GM19438 (cell line): ENCODE data around the gene RHOF.
"Not testable (repeated sequence)": the region's sequence is repeated elsewhere in the genome, so short reads cannot be mapped to it uniquely, and the experiment has no call there.

Experiments used
- ATAC-seq: cut with Tn5 transposase; IDR thresholded peaks from one replicate; pipeline ENCODE4 v1.9.1; 2021; ENCODE audit warnings: low read depth; ENCODE audit not compliant: unreplicated experiment

RHOF gene

GRCh38 chr12:121793838-121794533, 498 bp upstream of the RHOF start:
- peak; percentile 36 for ATAC-seq

- ATAC-seq, result no peak
Measured at GRCh38 chr12:121792607-121793439, 665 bp downstream of the RHOF start.

DNA sequence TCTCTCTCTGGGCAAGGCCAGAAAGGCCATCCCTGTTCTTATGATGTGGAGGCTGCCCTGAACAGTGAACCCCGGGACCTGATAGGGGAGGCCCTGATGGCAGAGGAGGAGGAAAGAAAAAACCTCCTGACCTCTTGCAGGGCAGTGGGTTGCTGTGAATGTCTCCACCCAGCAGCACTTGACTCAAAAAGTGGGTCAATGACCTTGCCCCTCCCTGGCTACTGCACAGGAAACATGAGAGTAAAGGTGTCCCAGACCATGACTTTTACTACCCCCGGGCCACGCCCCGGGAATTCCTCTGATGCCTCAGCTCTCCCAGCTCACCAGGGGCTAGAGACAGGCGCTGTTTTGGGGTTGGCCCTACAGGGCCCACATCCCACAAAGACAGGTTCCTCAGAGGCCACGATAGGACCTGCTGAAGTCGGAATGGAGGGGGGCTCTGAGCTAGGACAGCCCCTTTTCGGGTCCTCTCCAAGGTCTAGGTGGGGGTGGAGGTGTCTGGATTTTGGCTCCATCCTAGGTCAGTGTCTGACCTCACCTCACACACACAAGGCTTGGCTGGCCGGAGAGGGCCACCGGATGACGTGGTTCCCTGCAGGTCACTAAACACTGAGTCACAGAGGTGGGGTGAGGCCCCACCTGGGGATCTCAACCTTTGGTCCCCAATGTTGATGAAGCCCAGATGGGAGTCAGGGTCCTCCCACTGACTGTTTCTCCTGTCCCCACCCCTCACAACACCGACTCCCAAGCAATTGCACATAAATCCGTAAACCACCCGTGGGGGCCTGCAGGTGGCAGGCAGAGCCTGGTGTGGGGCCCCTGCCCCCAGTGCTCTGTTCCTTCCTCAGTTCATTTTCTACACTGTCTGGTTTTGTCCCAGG, 1.6 kb downstream of the RHOF start:
- no peak for ATAC-seq

DNA sequence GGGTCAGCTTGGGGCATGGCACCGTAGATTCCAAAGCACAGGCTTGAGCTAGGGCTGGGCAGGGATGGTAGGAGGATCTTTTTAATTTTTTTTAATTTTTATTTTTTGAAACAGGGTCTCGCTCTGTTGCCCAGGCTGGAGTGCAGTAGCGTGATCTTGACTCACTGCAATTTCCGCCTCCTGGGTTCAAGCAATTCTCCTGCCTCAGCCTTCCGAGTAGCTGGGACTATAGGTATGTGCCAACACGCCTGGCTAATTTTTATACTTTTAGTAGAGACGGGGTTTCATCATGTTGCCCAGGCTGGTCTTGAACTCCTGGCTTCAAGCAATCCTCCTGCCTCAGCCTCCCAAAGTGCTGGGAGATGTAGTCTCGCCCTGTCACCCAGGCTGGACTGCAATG, 2.7 kb downstream of the RHOF start:
- ATAC-seq, result not testable (repeated sequence)

DNA sequence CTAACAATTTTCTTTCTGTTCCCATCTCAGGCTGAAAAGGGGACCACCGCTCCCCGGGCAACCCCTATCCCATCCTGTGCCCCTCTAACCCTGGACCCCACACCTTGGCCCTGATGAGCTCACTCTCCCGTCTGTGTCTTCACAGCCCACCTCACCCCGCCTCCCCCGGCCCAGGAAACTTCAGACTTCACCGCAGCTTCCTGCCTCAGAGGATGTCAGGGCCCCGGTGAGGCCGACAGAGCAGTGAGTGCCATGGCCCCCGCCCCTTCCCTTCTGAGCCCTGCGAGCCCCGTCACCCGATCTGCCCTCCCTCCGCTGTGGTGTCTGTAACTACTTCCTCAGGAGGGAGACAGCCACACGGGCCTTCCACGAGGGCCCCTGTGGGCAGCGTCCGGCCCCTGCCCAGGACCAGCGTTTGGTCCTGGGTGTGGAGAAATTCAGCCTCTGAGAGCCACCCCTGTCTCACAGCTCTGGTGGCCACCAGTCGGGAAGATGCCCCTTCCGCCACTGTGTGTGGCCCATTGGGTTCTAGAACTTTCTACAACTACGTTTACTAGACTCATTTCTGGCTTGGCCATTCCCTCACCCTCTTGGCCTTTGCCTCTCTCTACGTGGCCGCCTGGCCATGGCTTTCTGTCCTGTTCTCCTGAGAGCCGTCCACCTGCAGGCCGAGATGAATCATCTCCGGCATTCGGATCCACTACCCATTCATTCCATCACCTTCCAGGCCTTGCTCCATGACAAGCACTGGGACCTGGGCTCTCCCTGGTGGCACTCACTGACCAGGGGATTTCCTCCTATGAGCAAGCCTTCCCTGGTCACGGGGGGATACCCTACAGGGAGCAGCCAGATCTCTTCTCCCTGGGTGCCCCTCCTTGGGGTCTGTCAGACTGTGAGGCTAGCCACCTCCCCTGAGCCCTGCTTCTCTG, 3.4 kb downstream of the RHOF start:
- peak; percentile 48 for ATAC-seq

GRCh38 chr12:121789233-121789781, 4.2 kb downstream of the RHOF start:
- ATAC-seq, result no peak

- no peak for ATAC-seq
Measured at GRCh38 chr12:121788176-121788818, 5.2 kb downstream of the RHOF start.

- no peak for ATAC-seq
Measured at GRCh38 chr12:121787063-121788025, 6.1 kb downstream of the RHOF start.

DNA sequence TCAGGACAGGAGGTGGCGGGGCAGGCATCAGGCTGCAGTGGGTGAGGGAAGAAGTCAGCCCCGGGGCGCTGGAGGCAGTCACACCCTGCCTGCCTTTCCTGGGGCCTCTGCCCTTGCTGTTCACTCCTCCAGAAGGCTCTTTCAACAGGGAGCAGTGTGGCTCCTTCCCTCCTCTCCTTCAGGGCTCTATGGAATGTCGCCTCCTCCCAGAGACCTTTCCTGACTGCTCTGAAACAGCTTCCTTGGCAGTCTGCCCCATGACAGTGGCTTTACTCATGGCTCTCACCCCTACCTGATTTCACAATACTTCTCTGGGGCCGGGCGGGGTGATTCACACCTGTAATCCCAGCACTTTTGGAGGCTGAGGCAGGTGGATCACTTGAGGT, 7.1 kb downstream of the RHOF start:
- ATAC-seq, result no peak

DNA sequence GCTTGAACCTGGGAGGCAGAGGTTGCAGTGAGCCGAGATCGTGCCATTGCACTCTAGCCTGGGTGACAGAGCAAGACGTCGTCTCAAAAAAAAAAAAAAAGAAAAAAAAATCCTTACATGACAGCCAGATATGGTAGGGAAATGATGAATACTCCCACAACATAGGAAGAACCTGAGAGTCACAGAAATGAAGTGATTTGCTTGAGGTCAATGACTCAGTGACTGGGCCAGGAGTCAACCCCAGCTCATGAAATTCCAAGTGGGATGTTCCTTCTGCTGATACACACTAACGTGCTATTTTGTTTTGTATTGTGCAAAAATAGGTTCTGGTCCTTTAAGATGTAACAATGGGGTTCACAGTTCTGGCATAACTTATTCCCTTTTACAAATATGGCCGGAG, 9.0 kb downstream of the RHOF start:
- ATAC-seq, result no peak

- no peak for ATAC-seq
Measured at GRCh38 chr12:121783766-121784165, 9.7 kb downstream of the RHOF start.

DNA sequence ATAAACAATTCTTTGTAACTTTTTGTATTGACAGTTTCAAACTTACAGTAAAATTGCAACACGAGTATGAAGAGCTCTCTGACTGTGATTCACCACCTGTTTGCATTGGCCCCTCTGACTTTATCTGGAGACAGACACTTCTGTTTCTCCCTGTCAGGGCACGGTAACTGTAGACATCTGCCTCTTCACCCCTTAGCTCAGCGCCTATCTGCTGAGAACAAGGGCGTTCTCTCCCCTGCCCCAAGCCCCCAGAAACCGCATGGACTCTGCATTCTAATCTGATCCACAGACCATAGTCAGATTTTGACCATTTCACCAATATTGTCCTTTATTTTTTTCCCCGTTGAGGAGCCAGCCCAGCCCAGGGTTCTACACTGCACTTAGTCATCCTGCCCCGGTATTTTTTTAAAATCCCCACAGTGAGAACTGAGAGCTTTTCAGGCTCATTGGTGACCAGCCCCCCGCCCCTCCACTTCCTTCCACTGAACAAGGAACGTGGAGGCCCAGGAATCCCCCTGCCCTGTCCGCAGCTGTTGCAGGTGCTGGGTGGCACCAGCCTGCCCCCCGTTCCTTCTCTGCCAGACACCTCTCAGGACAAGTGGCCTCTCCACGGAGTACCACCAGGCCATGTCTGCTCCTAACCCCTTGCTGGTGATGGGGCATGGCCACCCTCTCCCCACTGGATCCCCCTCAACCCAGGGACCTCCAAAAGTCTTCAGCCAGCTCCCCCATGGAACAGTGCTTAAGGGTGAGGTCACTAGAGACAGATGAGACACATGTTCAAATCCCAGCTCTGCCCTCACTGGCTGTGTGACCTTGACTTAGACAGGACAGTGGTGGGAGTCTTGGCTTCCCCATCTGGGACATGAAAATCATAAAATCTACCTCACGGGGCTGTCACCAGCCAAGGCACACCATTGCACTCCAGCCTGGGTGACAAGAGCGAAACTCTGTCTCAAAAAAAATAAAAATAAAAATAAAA, 11.2 kb downstream of the RHOF start:
- no peak for ATAC-seq

DNA sequence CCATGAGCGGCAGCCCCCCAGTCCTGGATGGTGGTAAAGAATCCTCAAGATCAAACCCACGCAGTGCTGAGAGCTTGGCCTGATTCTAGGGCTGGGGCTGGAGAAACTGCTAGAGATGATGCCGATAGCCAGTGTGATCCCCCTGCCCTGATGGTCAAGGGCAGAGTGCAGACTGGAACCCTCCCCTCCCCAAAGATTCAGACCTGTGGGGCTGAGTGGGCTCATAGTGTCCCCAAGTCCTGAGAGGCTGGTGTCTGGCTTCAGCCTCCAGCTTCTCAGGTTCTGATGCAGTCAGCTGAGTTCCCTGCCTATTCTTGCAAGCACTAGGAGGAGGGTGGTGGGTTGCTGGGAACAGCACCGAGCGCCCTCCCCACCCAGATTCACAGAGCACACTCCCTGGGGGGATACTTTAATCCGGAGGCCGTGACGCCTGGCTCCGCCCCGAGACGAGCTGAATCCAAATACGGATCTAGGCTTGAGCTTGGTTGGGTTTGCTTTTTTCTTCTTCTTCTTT, 11.9 kb downstream of the RHOF start:
- no peak for ATAC-seq

DNA sequence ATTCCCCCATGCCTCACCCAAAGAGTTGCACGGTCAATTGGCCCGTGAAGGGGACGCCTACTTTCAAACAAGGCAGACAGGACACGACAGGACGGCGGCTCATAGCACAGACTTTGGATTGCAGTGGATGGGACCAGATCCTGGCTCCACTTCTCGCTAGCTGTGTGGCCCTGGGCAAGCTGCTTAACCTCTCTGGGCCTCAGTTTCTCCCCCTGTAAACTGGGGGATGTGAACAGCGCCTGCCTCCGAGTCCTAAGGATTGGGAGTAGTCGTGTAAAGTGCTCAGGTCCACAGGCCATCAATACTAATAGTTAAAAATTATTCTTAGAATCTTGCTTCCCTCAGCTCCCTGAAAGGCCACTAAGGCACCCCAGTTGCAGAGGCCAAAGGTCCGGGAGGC, 13.1 kb downstream of the RHOF start:
- no peak for ATAC-seq

DNA sequence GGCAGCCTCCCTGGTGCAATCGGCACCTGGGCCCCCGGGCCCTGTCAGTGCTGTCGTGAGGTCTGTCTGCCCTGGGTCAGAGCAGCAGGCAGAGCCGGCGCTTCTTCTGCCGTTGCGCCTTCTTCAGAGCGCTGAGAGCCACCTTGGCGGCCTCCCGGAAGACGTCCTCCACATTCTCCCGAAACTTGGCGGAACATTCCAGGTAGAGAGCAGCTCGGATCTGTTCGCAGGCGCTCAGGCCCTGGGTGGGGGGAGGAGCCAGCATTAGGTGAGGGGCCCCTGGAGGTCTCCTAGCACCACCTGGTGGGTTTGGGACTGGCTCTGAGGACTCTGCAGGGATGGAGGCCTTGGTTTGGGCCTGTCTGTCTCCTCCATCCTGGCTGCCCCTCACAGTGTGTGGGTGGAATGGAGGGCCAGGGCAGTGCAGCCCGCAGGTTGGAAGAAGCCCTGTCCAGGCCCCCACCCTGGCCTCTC, 14.0 kb downstream of the RHOF start:
- no peak for ATAC-seq

DNA sequence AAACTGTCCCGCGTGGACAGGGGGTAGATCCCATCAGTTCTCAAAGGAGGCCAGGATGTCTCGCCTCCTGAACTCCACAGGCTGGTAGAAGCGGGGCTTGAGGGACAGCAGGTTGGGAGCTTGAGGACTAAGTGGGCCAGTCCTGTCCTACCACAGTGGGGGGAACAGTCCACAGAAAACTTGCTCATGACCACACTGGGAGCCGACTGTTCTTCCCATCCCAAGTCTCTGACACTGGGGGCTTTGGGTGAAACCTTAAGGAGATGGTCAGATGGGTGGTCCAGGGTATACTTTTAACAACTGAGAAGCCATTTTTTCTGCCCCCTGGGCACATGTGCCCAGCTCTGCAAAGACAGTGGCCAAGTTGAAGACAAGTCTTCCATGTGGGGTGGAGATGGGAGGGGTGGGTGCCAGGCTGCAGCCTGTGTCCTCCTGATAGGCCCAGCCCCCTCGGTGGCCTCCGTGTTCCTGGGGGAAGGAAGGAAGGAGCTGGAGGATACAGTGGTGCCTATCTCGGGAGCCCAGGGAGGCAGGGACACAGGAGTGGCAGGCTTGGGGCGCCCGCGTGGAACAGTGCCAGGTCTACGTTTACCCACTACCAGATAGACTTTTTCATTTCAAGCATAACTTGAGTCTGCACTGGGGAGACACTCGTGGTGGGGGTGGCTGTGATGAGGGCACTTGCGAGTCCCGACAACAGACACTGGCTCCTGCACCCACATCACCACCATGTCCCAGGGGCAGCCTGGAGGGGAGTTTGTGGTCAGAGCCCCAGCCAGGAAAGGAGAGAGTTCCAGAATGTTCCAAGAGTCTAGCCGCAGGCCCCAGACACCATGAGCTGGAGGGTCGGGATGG, 14.7 kb downstream of the RHOF start:
- no peak for ATAC-seq
